ENCODE measurements around the gene CCDC93. TPM values are rescaled to one million over a fixed set of nuclear protein-coding genes. Genes with fewer than 3 reads are reported as not detected.

CCDC93 gene
- polyA plus RNA-seq, 1 donor from 2014 or later: 98.4 TPM

DNA sequence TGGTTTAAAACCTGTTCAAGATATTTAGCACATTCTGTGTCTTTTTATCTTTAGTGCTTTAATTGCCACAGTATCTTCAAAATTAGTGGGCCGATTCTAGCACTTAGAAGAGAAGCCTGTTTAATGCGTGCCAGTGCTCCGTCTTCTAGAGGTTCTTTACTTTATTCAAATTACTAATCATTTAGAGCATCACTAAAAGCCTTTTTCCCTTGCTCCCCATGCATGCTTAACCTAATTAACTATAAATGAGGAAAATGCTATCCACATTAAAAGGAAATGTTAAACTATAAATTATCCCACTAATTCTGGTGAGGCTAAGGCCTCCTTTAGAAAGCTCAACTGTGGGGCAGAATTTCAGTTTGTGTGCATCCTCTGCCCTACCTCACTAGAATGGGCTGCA is 42.9 kb upstream of the CCDC93 start:
- H3K9ac ChIP-seq (ENCODE audit: low read length): no peak overlapping the region
- H3K4me2 ChIP-seq (ENCODE audit: low read length): no peak overlapping the region
- no peak overlapping the region for H3K4me3 ChIP-seq (ENCODE audit: low read length)
- H3K27me3 ChIP-seq (ENCODE audit: insufficient read depth, low read depth, low read length): no peaks in the 10 kb centered on the region
- H3K9me2 ChIP-seq (ENCODE audit: insufficient read depth, low read length): no peaks in the 10 kb centered on the region
- no peaks in the 10 kb centered on the region for H3F3A ChIP-seq (ENCODE audit: insufficient read depth, low read length, poor library complexity, severe bottlenecking)
- TF ChIP-seq EP300 (conservative IDR thresholded peaks at IDR 0.05; ENCODE audit: poor library complexity, severe bottlenecking) (no peak), TAF1 (IDR thresholded peaks at IDR 0.05; ENCODE audit: low read depth) (no peak), SMC3 (conservative IDR thresholded peaks at IDR 0.05; ENCODE audit: poor library complexity) (no peak), MXI1 (conservative IDR thresholded peaks at IDR 0.05; ENCODE audit: poor library complexity, severe bottlenecking) (no peak), RAD21 (conservative IDR thresholded peaks at IDR 0.05) (no peak), POLR2AphosphoS5 (IDR thresholded peaks at IDR 0.05) (no peak), CTCF (IDR thresholded peaks at IDR 0.05; ENCODE audit: poor library complexity, severe bottlenecking) (no peak), REST (IDR thresholded peaks at IDR 0.05; ENCODE audit: borderline replicate concordance) (no peak), EZH2 (IDR thresholded peaks at IDR 0.05; ENCODE audit: borderline replicate concordance, insufficient read depth, low read length, poor library complexity, severe bottlenecking) (no peak)
- H3K27ac ChIP-seq (ENCODE audit: low read length): no peak overlapping the region
- no peaks in the 10 kb centered on the region for H3K79me2 ChIP-seq (replicated peaks; ENCODE audit: insufficient read depth, low read length)
- H2AFZ ChIP-seq (ENCODE audit: low read depth, low read length): no peak overlapping the region
- H4K20me1 ChIP-seq (ENCODE audit: insufficient read depth): no peaks in the 10 kb centered on the region
- no peaks in the 10 kb centered on the region for H3K36me3 ChIP-seq (ENCODE audit: insufficient read depth, low read length)
- H3K9me3 ChIP-seq (ENCODE audit: low read length): no peaks in the 10 kb centered on the region

DNA sequence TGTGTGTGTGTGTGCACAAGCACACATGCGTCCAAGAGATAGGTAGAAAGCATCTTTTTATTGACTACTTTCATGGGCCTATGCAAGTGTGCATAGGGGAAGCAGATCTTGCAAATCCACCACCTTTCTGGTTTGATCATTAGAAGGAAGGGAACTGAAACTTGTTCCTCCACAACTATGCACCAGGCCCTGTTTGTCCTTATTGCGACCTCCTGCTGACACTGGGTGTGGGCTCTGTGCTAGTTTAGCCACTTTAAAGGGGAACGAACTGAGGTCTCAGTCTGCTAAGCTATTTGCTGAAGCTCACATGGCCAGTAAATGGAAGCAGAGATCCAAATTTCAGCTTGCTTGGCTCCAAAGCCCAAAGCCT is 42.3 kb upstream of the CCDC93 start:
- Histone ChIP-seq H3K4me3 (ENCODE audit: low read length) (no peak overlapping the region), H3K27me3 (ENCODE audit: insufficient read depth, low read depth, low read length) (no peaks in the 10 kb centered on the region), H3K9me3 (ENCODE audit: low read length) (no peaks in the 10 kb centered on the region), H3K9ac (ENCODE audit: low read length) (no peak overlapping the region), H3K9me2 (ENCODE audit: insufficient read depth, low read length) (no peaks in the 10 kb centered on the region), H3K4me2 (ENCODE audit: low read length) (no peak overlapping the region), H4K20me1 (ENCODE audit: insufficient read depth) (no peaks in the 10 kb centered on the region), H3K36me3 (ENCODE audit: insufficient read depth, low read length) (no peaks in the 10 kb centered on the region), H3K27ac (ENCODE audit: low read length) (no peak overlapping the region), H3F3A (ENCODE audit: insufficient read depth, low read length, poor library complexity, severe bottlenecking) (no peaks in the 10 kb centered on the region), H3K79me2 (replicated peaks; ENCODE audit: insufficient read depth, low read length) (no peaks in the 10 kb centered on the region), H2AFZ (ENCODE audit: low read depth, low read length) (no peak overlapping the region)
- TF ChIP-seq CTCF (IDR thresholded peaks at IDR 0.05; ENCODE audit: poor library complexity, severe bottlenecking): no peak
- TF ChIP-seq RAD21 (conservative IDR thresholded peaks at IDR 0.05): no peak

Measured in neural cell (in vitro differentiated cells).